ENCODE measurements around the gene RBMS2.
"Not testable (repeated sequence)": the region's sequence is repeated elsewhere in the genome, so short reads cannot be mapped to it uniquely, and the experiment has no call there.

Gene RBMS2, protein sequence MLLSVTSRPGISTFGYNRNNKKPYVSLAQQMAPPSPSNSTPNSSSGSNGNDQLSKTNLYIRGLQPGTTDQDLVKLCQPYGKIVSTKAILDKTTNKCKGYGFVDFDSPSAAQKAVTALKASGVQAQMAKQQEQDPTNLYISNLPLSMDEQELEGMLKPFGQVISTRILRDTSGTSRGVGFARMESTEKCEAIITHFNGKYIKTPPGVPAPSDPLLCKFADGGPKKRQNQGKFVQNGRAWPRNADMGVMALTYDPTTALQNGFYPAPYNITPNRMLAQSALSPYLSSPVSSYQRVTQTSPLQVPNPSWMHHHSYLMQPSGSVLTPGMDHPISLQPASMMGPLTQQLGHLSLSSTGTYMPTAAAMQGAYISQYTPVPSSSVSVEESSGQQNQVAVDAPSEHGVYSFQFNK

DNA sequence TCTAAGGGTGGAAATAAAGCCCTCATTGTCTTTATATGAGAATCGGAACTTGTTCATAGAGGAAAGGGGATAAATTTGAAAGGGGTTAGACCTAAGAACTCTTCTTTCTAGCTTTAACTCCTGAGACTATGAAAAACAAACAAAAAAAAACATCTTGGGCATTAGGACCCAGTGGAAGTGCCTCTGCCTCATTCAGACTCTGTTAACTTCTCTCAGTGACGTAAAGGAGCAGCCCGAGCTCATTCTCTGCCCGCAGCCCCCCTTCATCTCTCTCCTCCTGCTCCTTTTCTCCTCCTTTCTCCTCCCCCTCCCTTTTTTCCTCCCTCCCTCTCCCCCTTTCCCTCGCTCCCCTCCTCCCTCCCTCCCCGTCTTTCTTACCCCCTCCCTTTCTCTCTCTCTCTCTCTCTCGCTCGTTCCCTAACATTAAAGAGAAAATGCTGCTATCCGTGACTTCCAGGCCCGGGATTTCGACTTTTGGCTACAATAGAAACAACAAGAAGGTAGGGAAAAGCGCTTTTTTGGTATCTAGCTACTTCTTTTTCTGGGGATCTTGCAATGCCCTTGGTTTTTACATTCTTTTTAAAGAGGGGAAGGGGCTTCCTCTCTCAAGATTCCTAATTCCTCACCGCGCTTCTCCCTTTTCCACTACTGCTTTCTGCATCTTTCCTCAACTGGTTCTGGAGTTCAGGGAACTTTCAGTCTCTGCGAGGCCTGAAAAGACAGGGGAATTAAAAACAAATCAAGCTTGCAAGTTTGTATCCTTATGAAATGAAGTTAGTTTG is at the start of gene RBMS2:
Gene RBMS2, plus strand, starts transcription at position 231 of the 782 bp plus-strand sequence. Its CDS starts 204 bp downstream, at position 435.
- peak; percentile 10 for DNase-seq

DNA sequence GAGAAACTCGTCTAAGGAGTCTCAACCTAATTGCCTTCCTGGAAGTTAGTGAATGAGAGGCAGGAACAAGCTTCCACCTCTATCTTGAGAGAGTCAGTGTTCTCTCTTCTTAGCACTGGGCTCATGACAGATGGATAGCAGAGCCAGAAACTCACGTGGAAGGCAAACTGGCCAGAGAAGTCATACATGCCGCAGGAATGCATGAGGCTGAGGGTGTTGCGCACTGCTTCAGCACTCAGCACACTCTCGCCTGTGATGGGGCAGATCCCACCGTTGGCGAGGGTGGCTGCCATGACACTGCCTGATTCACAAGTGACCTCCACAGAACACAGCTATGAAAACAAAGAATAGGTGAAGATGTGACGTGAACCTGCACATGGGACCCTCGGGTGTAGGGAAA is 47.2 kb upstream of the RBMS2 start:
- DNase-seq = no peak

DNA sequence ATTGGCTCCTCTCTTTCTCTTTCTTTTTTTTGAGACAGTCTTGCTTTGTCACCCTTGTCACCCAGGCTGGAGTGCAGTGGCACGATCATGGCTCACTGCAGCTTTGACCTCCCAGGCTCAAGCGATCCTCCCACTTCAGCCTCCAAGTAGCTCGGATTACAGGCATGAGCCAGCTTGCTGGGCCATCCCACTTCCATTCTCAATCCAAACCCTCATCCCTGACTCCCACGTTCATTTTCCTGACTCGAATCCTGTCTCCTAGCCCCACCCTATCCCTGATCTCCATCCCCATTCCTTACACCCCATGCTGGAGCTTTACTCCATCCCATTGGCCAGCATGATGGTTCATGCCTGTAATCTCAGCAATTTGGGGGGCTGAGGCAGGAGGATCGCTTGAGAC is 45.5 kb upstream of the RBMS2 start:
- no peak for DNase-seq

DNA sequence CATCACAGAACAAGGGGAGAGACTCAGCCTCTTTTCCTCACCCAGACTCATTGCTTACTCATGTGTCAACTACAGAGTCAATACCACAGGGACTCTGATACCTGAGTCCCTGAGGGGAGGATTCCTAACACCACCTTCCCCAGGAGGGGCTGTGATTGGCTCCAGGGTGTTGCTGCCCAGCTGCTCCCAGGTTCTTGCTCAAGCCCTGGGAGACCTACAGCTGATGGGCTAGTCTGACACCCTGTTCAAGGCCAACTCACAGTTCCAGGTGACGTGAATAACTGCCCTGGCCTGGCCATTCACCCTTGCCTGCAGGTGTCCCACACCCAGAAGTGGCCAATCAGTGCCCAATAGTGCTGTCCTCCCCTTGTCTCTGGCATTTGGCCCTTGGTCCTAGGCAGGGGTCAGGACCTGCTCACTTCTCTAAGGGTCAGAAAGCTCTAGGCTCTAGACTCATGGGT is 44.6 kb upstream of the RBMS2 start:
- DNase-seq = no peak

DNA sequence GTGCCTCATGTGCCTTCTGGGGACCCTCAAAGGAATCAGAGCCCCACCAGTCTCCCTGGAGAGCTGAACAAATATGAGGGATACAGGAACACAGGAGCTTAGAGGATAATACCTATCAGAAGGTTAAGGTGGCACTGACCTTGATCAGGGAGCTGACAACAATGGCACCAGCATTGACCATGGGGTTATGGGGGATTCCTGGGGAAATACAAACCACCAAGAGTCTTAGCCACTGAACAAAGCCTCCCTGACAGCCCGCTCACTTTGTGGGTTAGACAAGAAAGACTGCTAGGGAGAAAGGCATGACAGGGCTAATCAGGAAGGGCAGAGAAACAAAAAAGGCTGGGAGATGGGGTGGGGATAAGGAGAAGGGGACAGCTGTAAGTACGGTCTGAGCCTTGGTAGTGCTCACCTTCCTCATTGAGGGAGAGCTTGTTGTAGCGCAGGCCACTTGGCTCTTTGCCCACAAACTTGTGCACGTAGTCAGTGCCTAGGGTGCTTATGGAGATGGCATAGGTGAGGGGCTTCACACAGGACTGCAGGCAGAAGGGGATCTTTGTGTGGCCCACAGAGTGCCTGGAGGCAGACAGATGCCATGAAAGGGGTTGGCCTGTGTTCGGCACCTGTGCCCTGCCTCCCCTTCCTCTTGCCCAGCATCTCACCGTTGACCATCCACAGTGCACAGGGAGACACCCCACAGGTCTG is 43.9 kb upstream of the RBMS2 start:
- no peak for DNase-seq

DNA sequence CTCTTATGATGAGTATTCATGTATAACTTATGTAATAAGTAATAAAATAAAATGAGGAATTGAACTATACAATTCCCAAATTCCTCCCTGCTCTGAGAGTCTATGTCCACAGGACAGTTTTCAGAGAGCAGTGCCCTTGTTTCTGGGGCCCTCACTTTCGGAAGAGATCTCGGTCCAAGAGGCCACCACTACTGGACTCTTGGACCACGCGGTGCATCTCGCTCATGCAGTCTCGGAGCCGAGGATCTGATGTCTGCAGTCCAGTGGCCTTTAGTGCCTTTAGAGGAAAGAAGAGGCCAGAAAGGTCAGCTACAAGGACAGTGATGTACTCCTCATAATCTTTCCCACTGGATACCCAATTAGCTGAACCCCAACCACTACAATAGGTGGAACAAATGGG is 42.0 kb upstream of the RBMS2 start:
- no peak for DNase-seq

DNA sequence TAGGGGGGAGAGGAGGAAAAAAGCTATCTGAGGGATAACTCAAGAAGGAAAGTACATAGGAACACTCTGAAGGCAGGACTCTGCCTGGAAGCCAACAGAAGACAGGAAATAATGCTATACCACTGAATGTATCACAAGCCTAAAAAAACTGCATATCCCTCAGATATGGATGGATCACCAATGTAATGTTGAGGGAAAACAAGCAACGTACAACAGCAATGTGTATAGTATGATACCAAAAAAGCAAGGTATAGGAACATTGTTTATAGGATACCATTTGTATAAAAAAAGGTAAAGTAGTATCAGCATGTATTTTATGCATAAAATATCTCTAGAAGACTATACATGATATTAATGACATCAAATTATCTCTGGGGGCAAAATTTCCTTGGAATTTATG is 37.1 kb upstream of the RBMS2 start:
- no peak for DNase-seq

DNA sequence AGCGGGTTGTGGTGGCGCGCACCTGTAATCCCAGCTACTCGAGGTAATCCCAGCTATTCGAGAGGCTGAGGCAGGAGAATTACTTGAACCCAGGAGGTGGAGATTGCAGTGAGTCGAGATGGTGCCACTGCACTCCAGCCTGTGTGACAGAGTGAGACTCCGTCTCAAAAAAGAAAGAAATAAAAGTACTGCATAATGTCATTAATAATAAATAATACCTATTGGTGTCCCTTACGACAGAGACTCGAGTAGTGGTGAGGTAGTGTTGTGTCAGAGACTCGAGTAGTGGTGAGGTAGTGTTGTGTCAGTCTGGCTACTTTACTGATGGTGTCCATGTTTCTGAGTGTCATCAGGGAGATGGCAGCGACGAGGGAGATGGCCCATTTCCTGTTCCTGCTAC is 34.9 kb upstream of the RBMS2 start:
- DNase-seq = no peak

DNA sequence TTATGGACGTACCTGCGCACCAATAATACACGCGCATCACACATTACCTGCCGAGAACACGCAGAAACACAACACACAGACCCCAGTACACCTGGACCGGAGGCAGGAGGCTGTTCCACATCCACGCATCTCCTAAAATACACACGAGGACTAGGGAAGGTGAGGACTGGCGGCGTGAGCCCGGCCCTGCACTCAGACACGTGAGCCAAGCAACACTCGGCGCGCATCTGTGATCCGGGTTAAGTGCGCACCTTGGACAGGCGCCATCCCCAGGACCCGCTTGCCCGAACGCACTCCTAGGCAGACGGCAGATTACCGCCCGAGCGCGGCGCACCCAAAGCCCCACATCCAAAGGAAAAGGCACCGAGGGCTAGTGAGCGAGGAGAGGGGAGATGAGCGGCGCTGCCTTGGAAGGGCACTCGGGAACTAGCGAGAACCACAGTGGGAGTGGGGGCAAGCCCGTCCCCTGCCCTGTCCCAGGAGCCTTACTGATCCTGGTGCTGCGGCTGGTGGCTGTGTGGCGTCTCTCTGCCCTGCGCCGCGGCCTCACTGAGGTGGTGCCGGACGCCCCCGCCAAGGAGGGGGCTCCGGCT is 34.1 kb upstream of the RBMS2 start:
- peak; percentile 23 for DNase-seq

DNA sequence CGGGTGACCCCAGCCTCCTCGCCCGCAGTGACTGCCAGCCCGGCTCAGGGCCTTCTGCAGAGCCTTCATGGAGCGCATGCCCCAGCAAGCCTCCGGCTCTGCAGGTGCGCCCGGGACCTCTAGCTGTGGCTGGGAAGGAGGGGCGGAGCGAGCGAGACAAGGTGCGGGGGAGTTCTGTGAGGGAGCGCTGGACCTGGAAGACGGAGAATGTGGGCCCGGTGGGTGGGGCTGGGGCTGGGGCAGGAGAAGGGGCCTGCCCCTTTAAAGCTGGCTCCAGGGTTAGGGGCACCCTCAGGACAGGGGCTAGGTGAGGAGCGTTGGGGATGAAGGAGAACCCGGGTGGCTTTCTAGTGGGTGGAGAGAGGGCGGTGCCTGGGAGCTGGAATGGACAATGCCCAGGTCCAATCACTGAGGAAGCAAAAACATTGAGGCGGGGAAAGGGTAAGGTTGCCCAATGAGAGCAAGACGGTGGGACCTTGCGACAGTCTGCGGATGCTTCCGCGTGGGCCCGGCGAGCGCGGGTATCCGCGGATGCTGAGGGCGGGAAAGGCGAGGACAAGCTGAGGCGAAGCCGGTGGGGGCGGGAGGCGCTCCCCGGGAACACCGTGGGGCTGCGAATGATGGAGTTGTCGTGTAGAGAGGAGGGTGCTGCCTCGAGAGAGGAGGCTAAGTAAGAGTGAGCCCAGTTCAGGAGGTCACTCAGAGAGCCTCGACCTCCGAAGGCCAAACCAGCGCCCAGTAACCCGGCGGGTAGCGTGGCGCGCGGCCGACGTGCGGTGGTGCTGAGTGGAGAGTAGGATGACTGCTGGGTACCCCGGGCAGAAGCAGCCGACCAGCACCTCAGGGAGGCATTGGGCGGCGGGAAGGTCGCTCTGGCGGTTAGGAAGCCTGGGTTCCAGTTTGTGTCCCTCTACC is 33.3 kb upstream of the RBMS2 start, which contains the start of gene GLS2:
Gene GLS2, minus strand, starts transcription at position 121 of the 915 bp plus-strand sequence. Its CDS starts 43 bp downstream, at position 78.
- peak; percentile 76 for DNase-seq

DNA sequence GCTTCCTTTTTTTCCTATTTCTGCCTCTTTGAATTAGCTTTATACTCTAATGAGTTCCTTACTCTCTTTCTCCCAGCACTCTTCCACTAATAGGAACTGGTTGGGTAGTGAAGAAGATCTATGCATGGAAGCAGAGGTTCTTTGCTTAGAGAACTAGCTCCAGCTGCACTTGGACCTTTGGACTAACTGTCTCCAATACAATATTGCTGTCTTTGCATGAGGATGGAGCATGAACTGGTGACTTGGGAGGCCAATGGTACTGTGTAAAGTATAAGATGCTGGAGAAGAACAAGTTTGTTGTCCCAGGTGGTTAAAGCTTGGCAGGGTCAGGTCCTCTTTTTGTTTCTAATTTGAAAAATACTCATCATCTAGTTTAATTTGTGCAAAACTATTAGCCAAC is 31.3 kb upstream of the RBMS2 start:
- no peak for DNase-seq

DNA sequence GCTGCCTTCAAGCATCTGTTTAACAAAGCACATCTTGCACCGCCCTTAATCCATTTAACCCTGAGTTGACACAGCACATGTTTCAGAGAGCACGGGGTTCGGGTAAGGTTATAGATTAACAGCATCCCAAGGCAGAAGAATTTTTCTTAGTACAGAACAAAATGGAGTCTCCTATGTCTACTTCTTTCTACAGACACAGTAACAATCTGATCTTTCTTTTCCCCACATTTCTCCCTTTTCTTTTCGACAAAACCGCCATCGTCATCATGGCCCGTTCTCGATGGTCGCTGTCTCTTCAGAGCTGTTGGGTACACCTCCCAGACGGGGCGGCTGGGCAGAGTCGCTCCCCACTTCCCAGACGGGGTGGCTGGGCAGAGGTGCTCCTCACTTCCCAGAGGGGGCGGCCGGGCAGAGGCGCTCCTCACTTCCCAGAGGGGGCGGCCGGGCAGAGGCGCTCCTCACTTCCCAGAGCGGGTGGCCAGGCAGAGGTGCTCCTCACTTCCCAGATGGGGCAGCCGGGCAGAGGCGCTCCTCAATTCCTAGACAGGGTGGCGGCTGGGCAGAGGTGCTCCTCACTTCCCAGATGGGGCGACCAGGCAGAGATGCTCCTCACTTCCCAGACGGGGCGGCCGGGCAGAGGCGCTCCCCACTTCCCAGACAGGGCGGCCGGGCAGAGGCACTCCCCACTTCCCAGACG is 28.1 kb upstream of the RBMS2 start:
- DNase-seq = not testable (repeated sequence)

DNA sequence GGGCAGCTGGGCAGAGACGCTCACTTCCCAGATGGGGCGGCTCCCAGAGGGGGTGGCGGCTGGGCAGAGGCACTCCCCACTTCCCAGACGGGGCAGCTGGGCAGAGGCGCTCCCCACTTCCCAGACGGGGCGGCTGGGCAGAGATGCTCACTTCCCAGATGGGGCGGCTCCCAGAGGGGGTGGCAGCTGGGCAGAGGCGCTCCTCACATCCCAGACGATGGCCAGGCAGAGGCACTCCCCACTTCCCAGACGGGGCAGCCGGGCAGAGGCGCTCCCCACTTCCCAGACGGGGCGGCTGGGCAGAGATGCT is 27.6 kb upstream of the RBMS2 start:
- DNase-seq = not testable (repeated sequence)

DNA sequence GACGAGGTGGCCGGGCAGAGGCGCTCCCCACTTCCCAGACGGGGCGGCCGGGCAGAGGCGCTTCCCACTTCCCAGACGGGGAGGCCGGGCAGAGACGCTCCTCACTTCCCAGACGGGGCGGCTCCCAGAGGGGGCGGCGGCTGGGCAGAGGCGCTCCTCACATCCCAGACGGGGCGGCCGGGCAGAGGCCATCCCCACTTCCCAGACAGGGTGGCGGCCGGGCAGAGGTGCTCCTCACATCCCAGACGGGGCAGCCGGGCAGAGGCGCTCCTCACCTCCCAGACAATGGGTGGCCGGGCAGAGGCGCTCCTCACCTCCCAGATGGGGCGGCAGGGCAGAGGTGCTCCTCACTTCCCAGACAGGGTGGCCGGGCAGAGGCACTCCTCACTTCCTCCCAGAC is 27.1 kb upstream of the RBMS2 start:
- not testable (repeated sequence) for DNase-seq

DNA sequence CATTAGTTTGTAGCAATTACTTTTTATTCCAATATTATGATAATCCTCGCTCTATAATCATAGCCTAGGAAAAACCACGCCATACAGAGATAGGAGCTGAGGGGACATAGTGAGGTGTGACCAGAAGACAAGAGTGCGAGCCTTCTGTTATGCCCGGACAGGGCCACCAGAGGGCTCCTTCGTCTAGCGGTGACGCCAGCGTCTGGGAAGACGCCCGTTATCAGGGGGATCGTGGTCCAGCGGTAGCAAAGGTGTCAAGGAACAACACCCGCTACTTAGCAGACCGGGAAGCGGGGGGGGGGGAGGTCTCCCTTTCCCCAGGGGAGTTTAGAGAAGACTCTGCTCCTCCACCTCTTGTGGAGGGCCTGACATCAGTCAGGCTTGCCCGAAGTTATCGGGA is 24.9 kb upstream of the RBMS2 start:
- DNase-seq = peak; percentile 61

DNA sequence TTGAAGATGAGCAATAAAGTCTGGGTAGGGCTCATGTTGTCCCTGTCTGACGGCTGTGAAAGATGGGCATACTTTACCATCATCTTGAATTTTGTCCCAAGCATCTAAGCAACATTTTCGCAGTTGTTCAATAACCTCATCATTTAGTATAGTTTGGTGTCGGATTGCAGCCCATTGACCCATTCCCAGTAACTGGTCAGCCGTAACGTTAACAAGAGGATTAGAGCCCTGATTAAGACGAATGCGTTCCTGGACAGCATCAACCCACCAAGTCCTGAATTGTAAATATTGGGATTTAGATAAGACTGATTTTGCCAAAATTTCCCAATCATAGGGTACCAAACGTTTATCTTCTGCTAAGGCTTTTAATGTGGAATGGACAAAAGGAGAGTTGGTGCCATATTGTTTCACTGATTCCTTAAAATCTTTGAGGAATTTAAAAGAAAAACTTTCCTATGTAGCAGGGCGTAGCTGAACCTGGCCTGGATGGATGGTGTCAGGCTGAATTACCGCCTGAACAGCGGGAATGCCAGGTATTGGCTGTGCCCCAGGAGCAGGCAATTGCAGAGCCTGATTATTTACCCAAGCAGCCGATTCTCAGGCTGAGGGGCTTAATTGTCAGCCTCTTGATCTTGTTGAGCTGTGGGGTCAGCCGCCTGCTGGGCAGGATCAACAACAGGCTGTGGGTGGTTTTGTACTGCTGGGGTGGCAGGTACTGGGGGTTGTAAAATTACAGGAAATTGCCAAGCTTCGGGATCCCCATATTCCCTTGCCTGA is 23.3 kb upstream of the RBMS2 start:
- DNase-seq = not testable (repeated sequence)

DNA sequence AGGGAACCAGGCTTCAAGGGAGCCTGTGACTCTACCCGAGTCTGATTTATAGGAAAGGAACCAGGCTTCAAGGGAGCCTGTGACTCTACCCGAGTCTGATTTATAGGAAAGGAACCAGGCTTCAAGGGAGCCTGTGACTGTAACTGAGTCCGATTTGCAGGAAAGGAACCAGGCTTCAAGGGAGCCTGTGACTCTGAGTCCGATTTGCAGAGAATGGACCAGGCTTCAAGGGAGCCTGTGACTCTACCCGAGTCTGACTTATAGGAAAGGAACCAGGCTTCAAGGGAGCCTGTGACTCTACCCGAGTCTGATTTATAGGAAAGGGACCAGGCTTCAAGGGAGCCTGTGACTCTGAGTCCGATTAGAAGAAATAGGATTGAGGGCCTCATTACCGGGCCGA is 22.2 kb upstream of the RBMS2 start:
- not testable (repeated sequence) for DNase-seq

DNA sequence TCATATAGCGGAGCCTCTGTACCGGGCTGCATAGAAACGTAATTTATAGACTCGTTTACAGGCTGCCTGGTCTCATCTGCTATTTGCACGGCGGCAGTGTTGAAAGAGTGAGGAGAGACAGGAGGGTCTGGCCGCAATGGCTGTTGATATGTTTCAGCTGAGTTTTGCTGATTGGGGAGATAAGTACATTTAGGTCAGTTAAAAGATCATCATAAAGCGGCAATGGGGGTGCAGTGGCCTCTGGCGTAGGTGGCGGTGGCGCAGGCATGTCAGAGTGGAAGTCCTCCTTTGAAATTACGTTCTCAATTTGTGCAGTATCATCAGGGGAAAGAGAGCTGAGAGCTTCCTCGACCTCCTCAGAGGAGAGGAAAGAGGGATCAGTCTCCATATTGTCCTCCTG is 21.7 kb upstream of the RBMS2 start:
- not testable (repeated sequence) for DNase-seq

DNA sequence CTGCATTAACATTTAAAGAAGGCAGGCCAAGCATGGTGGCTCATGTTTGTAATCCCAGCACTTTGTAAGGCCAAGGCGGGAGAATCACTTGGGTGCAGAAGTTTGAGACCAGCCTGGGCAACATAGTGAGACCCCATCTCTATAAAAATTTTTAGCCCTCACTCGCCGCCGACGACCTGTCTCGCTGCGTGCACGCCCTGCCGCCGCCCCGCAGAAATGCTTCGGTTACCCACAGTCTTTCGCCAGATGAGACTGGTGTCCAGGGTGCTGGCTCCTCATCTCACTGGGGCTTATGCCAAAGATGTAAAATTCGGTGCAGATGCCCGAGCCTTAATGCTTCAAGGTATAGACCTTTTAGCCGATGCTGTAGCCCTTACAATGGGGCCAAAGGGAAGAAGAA is 10.8 kb upstream of the RBMS2 start:
- no peak for DNase-seq

DNA sequence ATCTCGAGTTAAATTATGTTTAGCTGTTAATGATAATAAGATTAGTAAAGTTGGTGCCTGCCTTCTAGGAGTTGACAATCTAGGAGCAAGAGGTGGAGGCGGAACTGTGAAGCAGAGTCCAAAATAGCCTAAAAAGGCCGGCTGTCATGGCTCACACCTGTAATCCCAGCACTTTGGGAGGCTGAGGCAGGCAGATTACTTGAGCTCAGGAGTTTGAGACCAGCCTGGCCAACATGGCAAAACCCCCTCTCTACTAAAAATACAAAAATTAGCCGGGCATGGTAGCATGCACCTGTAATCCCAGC is 7.7 kb upstream of the RBMS2 start:
- not testable (repeated sequence) for DNase-seq

DNA sequence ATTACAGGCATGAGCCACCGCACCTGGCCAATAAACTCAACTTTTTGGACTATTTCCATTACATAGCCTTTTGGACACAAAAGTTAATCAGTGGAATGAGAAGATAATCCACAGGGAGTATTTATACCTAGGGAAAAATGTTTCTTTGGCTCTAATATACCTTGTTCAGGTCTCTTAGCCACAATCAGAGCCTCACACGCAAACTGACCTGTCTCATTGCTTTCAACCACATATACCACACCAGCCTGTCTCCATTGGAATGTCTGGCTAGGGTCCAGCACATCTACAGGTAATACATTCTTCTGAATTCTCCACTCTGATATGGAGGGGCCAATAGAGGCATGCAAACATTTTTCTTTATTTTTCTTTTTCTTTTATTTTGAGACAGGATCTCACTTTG is 3.8 kb upstream of the RBMS2 start:
- DNase-seq = no peak

Data from stimulated activated CD4-positive, alpha-beta T cell treated with anti-CD3 and anti-CD28 coated beads, Interleukin-1b, Interleukin-23, amount 100 ng/mL, for 48 hours (primary cell).